Stimulated activated CD4-positive, alpha-beta T cell treated with anti-CD3 and anti-CD28 coated beads, Interleukin-15, amount 100 ng/mL, for 1 hour (primary cell): ENCODE data around the gene SLC9A5.

Source experiments
- DNase-seq, 2 donors: peaks; one replicate each; pipeline ENCODE4 v3.0.0-alpha.2; 2020; ENCODE audit warnings: low read depth in 1 of 2, low spot score in 1 of 2

Gene SLC9A5

DNA sequence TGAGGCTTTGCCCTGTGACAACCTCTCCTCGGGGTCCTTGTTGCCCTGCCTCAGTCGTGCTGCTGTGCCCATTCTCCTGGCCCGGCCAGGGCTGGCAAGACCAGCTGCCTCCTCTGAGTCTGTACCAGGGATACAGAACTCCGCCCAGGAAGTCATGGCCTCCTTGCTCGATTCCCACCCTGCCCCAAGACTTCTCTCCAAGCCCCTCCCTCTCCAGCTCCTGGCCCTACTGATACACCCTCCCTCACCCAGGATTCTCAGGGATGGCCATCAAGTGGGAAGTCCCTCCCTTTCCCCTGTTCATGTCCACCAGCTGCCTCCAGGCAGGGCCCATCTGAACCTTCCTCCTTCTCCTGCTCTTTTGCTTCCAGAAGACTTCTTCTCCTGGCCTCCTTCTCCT lies 33.1 kb upstream of the SLC9A5 start:
- no peak for DNase-seq

DNA sequence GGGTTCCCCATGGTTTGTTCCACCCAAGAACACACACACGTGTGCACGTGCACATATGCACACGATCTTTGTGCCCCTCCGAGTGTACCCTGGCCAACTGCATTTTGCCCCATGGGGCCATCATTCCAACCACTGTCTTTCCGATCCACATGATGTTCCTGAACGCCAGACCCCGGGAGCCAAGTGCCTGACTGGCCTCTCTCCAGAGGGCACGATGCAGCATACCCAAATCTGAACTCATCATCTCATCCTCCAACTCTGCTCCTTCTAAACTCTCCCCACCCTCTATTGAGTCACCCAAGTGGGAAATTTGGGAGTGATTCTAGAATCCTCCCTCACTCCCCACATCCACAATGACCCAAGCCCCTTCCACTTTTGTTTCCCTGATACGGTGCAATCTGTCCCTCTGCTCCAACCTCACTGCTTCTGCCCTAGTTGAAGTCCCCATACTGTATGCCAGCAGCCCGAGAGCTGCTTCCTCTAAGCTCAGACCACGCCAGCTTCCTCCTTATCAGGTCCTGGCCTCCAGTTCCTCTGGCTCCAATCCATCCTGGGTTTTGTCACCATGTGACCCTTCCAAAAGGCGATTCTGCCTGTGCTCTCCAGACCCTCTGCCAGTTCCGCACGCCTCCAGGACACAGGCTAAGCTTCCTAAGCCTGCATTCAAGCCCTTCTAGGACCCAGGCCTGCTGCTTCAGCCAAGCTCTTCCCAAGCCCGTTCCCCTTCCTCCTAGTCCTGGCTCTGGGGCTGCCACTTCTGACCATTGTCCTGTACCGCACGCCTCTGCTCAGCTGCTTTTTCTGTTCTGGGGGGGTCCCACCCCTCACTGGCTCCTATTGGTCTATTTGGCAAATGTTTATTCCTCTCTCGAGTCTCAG lies 31.9 kb upstream of the SLC9A5 start:
- DNase-seq: no peak

DNA sequence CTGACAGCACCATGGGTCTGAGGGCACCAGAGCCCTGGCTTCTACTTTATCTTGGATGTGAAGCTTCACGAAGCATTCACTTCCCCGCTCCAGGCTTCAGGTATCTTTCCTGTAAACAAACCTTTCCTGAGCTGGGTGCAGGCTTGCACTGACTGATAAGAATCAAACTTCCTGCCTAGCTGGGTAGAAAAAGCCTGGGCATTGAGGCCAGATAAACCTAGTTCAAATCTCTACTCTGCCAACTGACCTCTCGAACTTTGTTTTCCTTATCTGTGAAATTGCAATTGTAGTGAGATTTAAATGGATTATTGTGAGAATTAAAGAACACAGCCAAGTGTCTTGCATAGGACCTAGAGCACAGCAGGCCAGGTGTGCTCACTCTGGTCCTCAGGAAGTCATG lies 24.8 kb upstream of the SLC9A5 start:
- no peak for DNase-seq

DNA sequence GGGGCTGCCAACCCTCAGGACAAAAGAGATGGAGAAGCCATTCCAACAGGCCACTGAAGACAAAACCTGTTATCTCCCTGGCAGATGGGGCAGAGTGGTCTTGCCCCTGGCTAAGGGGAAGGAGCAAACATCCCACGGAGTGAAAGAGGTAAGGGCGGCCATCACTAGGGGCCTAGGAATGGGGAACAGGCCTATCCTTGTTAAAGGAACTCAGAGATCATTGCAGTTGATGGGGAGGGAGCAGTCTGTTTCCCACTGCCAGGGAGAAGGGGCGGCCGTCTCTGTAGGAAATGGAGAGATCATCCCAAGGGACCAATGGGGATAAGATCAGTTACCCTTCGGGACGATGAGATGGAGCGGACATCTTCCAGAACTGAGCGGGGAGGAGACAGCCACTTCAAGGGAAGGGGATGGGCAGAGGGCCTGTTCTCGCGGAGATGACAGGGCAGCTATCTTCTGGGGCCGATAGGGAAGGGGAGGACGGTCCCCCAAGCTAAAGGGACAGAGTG lies 22.4 kb upstream of the SLC9A5 start:
- DNase-seq: no peak

DNA sequence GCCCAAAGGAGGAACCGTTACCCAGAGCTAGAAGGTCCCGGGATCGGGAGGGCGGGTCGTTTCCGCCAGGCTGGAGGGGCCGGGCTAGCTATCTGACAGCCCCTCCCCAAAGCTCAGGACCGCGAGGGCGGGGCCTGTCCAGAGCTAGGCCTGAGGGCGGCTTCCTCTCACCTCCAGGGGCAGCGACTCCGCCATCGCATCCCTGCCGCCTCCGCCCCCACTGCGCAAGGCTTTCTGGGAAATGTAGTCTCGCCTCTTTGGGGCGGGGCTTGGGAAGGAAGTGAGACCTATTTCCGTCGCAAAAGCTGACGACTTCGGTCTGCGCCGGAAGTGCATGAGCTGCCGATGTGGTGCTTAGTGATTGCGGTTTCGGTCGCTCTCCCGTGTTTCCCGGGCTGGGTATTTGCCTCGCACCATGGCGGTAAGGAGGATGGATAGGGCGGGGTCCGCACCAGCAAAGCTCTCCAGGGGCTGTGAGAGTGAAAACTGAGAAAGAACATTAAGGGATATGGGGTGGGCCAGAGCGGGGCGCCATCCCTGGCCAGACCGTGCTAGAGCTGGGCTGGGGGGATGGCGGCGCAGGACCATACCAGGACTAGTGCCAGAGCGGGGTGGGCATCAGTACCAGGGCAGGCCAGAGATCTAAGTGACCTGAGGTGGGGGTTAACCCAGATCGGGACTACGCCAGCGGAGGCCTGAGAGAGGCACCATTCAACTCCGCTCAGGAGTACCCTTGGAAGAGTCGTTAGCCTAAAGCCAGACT lies 21.8 kb upstream of the SLC9A5 start, which contains the start of gene TMEM208:
TMEM208 (plus strand) TSS at position 327 of the 763 bp plus-strand sequence; CDS start at position 416, 89 bp downstream.
- DNase-seq: peak; percentile 96

DNA sequence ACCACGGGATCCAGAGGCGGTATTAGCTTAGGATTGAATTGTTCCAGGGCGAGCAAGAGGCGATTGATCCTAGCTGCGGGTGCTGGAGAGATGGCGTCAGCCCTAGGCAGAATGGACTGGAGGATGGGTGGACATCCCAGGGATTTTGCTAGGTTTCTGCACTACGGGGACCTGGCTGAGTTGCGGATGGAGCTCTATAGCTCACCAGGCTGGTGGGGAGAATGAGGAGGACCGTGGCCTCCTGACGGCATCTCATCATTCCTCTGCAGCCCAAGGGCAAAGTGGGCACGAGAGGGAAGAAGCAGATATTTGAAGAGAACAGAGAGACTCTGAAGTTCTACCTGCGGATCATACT lies 21.2 kb upstream of the SLC9A5 start:
- no peak for DNase-seq

DNA sequence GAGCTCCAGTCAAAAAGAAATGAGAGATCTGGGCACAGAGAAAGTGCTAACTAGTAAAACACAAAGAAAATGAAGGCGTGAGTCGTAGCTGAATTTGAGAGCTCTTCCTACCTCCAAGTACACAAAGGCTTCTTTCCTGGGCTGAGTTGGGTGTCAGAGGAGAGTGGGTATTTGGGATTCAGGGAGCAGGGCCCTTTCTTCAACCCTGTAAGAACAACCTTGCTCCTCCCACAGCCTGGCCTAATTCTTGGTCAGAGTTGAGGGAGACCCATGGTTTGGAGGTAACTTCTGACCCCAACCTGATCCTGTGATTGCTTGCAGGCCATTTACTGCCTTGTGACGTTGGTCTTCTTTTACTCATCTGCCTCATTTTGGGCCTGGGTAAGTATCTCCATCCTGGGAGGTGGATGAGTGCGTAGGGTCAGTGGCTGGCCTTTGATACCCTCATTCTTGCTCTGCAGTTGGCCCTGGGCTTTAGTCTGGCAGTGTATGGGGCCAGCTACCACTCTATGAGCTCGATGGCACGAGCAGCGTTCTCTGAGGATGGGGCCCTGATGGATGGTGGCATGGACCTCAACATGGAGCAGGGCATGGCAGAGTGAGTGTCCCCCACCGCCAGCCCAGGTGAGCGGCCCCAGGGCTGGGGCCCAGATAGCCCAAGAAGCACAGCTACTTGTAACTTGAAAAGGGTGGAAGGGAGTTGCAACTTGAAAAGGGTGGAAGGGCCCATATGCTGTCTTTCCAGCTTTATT lies 20.6 kb upstream of the SLC9A5 start:
- no peak for DNase-seq

DNA sequence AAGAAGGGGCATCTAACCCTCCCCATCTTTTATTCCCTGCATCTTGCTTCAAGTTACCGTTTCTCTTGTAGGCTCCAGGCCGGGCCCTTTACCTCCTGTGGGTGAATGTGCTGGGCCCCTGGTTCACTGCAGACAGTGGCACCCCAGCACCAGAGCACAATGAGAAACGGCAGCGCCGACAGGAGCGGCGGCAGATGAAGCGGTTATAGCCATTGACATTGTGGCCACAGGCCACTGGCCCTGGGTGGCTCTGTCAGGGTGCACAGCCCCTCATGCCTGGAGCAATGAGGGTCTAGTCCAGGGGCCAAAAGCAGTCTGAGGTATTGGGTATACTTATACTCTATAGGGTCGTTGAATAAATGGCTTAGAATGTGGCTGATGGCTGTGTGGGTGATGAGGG lies 19.9 kb upstream of the SLC9A5 start:
- DNase-seq: no peak

DNA sequence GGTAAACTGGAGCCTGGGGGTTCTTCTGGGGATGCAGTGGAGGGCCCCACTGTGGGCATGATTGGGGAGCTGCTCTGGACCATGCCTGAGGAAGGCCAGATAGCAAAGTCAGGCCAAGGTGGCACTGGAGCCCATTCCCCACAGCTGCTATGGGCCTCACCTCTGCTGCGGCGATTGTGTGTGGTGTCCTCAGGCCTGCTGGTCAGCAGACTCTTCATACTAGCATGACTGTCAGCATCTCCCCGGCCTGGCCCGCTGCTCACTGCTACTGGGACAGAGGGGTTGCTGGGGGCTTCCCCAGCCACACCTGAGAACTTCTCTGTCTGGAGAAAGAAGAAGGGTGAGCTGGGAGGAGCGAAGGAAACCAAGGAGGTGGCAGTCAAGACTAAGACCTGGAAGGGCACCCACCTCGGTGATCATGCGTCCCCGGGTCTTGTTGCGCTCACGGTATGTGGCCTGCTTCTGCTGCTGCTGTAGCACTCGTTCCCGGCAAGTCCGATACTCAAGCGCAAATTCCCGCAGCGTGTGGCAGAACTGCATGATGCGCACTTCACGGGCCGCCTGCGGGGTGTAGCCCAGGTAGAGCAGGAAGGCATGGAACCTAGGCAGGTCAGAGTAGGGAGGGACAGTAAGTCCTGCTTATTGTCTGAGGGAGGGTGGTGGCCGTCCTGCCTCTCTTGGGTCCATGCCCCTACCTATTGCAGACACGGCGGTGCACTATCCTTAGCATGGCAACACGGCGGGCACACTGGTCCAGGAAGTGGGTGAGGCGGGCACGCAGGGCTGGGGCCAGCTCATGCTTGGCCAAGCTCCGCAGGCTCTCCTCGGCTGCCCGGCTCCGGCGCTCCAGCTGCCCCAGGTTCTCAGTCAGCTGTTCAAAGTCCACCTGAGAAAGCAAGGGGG lies 18.6 kb upstream of the SLC9A5 start:
- no peak for DNase-seq

DNA sequence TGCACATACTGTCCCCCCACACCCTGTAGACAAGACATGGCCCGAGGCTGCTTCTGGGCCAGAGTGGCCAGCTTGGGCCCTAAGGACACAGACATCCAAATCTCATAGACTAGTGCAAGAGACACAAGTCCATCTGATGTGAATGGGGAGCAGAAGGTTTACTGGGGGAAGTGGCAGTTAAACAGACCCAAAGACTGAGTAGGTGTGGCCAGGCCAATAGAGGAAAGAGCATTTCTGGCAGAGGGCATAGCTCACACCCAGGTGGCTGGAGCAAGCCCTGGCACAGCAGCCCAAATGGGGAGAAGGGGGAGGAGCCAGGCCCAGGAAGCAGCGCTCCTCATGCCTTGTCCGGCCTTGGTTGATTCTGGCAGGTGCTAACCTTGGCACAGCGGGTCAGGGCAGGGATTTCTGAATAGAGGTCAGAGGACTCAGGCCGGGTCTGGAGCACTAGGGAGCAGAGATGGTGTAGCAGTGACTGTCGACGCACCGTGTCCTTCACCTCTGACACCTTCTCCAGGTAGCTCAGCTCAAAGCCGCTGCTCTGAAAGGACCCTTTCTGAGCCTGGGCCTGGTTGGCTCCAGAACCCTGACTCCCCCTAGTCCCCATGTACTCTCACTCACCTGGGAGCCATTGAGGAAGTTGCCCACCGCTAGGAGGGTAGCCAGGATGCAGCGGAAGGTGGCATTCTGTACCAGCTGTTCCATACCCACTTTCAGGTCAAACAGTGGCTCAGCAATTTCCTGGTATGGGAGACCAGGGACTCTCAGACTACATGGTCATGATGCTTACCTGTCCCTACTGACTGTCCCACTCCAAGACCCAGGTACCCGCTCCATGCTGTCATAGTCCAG lies 17.7 kb upstream of the SLC9A5 start:
- DNase-seq: no peak

DNA sequence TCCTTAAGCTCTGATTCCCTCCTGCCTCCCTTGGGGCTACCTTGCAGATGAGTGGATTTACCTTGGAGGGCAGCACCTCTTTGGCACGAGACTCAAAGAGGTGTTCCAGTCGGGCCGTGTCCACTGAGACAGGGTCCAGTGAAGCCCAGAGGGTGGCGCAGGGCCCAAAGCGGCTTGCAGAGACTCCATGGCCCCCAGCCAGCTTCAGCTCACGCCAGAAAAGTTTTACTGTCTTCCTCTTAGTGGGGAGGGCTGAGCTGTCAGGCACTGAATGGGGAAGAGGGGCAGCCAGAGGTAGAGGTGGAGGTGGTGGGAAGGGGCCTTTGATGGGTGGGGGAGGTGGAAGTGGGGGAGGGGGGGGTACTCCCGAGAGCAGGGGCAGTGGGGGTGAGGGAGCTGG lies 15.2 kb upstream of the SLC9A5 start:
- DNase-seq: no peak

DNA sequence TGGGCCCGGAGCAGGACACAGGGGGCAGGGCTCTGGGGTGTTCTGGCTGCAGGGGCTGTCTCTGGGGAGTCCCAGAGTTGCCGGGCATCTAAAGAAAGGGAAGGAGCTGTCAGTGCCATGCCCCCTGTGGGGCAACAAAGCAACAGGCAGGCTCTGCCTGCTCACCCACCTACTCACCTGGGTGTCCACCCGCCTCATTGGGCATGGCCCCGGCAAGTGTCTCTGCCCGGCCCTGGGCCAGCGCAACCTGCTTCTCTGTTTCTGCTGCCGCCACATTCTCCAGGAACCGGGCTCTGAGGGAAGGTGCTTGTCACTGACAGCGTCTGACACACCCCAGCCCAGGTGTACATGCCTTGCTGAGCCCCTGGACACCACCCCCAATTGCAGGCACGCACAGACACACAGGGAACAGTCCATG lies 14.6 kb upstream of the SLC9A5 start:
- DNase-seq: no peak

DNA sequence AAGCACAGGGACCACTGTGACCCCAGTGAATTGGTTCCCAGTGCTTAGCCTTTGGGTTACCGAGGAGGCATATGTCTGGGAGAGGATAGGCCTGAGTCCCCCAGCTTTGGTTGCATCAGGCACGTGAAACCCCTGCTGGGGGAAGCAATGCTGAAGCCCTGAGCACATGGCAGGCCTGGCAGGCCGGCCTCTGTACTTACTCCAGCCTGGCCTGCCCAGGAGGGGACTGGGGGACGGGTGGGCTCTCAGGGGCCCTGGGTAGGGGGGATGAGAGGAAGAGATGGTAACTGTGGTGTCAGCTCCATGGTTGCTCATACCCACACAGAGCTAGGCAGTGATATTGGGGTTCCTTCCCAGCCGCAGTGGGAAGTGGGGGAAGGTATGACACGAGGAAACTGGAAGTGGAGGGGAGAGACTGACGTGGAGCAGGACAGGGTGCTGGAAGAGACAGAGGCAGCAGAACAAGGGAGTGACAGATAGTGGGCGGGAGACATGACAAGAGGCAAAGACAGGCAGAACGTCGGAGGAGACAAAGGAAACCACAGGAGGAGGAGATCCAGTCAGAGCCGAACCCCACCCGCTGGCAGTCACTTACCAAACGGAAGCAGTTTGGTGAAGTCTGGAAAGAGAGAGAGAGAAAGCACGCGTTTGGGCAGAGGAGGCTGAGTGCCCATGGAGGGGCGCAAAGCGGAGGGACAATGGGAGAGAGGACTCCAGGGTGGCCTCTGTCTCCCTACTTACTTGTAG lies 12.8 kb upstream of the SLC9A5 start:
- DNase-seq: peak in 1 of 2 donors; percentile 29

DNA sequence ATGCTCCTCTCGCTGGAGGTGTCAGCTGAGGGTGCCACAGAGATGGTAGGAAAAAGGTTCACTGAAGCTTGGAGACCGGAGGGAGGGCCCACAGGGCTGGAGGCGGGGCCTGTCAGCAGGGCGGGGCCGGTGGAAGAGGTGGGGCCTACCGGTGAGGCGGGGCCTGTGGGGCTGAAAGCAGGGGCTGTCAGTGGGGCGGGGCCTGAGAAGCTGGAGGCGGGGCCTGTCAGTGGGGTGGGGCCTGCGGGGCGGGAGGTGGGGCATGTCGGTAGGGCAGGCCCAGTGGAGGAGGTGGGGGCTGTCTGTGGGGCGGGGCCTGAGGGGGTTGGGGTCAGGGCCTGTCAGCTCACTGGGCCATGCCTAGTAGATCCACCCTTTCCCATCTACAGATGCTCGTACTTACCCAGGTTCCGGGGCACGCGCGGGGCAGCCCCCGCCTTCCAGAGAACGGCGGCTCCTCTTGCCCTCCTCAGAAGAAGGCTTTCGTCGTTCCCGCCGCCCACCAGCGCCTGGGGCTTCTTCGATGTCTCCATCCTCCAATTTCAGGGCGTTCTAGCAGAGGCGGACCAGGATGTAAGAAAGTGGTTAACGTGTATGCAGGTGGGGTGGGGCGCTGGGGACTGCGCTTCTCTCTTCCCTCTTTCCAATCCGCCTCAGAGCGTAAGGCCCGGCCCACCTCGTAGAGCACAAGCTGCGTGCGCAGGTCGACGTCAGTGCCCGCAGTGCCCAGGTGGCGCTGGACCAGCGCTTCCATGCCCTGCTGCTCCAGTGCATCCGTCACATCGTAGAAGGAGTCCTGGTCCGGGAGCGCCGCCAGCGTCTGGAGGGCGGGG lies 12.0 kb upstream of the SLC9A5 start:
- peak; percentile 61 to 65 for DNase-seq

DNA sequence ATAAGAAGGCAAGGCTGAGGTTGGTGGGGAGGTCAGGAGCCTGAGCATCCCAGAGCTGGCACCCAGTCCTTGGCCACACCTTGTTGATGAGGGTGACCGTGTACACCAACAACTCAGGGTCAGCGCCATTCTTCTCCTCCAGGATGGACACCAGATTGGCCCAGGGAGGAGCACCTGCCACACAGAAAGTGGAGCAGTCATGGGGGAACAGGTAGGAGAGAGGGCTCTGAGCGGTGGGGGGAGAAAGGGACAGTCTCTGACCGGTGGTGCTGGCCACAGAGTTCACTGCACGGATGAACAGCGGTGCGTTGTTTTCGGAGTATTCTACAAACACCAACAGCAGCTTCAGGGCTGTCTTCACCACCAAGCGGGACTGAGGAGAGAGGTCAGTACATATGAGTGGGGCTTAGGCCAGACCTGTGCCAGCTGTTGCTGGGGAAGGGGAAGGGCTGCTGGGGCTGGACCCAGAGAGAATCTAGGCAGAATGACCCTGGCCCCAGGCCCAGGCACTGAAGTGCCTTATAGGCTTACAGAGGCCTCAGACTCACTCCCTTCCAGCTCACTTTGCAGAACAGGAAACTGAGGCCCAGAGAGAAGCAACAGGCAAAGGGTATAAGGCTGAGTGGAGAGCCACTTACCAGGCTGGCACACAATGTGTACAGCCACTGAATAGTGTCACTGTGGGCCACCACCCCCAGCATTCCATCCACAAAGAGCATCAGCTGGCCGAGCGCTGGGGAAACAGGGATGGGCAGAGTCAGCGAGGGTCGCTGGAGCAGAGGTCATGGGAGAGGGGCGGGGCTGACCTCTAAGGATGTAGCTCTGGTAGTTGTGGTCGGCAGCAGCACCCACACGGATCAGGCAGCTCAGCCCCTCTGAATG lies 11.1 kb upstream of the SLC9A5 start:
- no peak for DNase-seq

DNA sequence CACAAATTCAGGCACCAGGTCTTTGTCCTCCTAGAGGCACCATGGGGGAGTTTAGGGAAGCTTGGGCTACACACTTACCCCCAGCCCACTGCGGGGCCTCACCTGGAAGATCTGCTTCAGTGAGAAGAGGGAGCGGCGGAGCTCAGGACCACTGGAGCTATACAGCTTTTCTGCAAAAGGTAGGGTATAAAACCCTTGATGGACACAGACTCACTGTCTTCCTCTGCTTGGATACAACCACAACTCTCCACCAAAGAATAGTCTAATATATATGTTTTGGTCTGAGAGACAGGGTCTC lies 10.6 kb upstream of the SLC9A5 start:
- DNase-seq: no peak

DNA sequence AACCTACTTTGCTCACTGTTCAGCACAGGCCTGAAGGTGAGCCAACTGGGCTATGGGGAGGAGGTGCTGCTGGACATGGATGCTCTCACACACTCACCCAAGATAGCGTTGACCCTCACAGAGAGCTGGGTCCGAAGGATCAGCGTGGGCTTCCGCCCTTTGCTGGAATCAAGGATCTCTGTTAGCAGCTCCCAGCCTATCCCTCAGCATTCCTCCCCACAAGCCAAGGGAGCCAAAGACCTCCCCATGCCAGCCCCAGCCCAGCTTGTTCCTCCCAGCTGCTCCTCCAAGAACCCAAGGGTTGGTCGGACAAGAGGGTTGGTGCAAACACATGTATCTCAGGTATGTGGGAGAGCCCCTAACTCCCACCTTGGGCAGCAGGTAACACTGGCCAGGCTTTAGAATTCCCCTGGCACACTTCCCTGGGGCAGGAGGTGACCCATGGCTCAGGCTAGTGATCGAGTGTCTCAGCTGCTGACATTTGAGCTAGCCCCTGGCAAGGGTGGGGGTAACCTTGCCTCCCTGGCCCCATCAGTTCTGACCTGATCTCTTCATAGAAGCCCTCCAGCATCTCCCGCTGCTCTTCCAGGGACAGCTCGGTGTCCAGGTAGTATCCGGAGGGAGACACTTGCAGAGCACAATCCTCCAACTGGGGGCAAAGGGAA lies 9.8 kb upstream of the SLC9A5 start:
- no peak for DNase-seq
